ENCODE results near the gene AMN1. TPM values are rescaled to one million over a fixed set of nuclear protein-coding genes. Genes with fewer than 3 reads are reported as not detected.

AMN1 gene
- total RNA-seq, 1 experiment from 2014 or later = 9.6 TPM

DNA sequence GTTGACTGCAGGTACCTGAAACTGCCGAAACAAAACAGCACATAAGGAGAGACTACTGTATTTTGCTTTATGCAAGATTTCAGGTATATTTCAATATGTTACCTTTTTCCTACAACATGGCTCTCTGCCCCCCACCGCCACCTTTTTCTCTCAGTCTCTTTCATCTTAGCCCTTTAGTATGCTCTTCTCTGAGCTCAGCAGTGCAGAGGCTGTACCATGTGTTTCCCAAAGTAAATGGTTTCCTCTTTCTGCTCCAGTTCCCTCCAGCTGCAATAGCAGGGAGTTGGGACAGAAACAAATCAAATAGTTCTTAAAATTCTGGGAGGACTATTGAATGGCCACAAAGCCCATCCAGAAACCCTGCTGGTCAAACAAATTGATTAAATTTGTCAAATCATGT, 4.3 kb downstream of the AMN1 start:
- H3K27ac Mint-ChIP-seq = no peak overlapping the region

More for the DNA sequence above, 4.3 kb downstream of the AMN1 start:
- no peak overlapping the region for H2BK5ac ChIP-seq (ENCODE audit: insufficient read length, low read length)
- TF ChIP-seq, protein P1, sequence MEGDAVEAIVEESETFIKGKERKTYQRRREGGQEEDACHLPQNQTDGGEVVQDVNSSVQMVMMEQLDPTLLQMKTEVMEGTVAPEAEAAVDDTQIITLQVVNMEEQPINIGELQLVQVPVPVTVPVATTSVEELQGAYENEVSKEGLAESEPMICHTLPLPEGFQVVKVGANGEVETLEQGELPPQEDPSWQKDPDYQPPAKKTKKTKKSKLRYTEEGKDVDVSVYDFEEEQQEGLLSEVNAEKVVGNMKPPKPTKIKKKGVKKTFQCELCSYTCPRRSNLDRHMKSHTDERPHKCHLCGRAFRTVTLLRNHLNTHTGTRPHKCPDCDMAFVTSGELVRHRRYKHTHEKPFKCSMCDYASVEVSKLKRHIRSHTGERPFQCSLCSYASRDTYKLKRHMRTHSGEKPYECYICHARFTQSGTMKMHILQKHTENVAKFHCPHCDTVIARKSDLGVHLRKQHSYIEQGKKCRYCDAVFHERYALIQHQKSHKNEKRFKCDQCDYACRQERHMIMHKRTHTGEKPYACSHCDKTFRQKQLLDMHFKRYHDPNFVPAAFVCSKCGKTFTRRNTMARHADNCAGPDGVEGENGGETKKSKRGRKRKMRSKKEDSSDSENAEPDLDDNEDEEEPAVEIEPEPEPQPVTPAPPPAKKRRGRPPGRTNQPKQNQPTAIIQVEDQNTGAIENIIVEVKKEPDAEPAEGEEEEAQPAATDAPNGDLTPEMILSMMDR (conservative IDR thresholded peaks at IDR 0.05) = no peak
- no peak overlapping the region for H3T11ph ChIP-seq (ENCODE audit: low read length)
- no peak overlapping the region for H2BK120ac ChIP-seq (ENCODE audit: low read depth, low read length, poor library complexity, severe bottlenecking)
- no peak overlapping the region for H2BK12ac ChIP-seq (ENCODE audit: insufficient read length, low read depth, low read length)
- no peak overlapping the region for H3K23ac ChIP-seq (ENCODE audit: insufficient read length, low read depth, low read length)
- H3K4me3 Mint-ChIP-seq = no peak overlapping the region
- no peak overlapping the region for H4K5ac ChIP-seq (ENCODE audit: insufficient read length, low read depth, low read length)
- H4K8ac ChIP-seq (replicated peaks; ENCODE audit: insufficient read length, low read depth, low read length) = no peak overlapping the region
- no peaks in the 10 kb centered on the region; the same call in 1 of the 2 replicates for H3K4me1 ChIP-seq (ENCODE audit: insufficient read depth, low read length)
- no CpG with 5 or more reads among the region's 2 CpGs for WGBS (ENCODE audit: extremely low coverage, insufficient read length, low lambda C conversion rate)
- H3K27me3 Mint-ChIP-seq (ENCODE audit: low read depth) = no peaks in the 10 kb centered on the region
- no peaks in the 10 kb centered on the region for H4K20me1 ChIP-seq (ENCODE audit: control insufficient read depth, insufficient read depth, insufficient read length)
- H3K14ac ChIP-seq (ENCODE audit: insufficient read depth, low read length) = no peak overlapping the region
- no peak overlapping the region for H3K18ac ChIP-seq (ENCODE audit: insufficient read length, low read depth, low read length)
- H3K56ac ChIP-seq (ENCODE audit: insufficient read length, low read depth, low read length) = no peak overlapping the region
- no peak overlapping the region for H2BK15ac ChIP-seq (ENCODE audit: low read depth, low read length)
- H2BK20ac ChIP-seq (ENCODE audit: low read depth, low read length, poor library complexity, severe bottlenecking) = no peak overlapping the region
- no peak overlapping the region for H4K91ac ChIP-seq (ENCODE audit: insufficient read length, low read depth, low read length)
- peaks cover 0 to 3% (median 2%) of the 10 kb centered on the region in 3 experiments; a peak in 2 of 7 replicates for H3K36me3 Mint-ChIP-seq (ENCODE audit: insufficient read depth in 1 of 3, low read depth in 3 of 3)
- no peak for DNase-seq
- no peaks in the 10 kb centered on the region for H3K79me2 ChIP-seq (ENCODE audit: insufficient read depth, low read length)
- H3K4ac ChIP-seq (ENCODE audit: low read depth, low read length) = no peak overlapping the region
- H3K9ac ChIP-seq (ENCODE audit: extremely low read depth, insufficient read length, low read length) = no peak overlapping the region
- no peak overlapping the region for H2AFZ ChIP-seq (ENCODE audit: low read length)
- H3K23me2 ChIP-seq (ENCODE audit: insufficient read length, low read depth, low read length, poor library complexity, severe bottlenecking) = peaks cover 3% of the 10 kb centered on the region
- H3K27me3 ChIP-seq (ENCODE audit: insufficient read depth, low read length) = no peaks in the 10 kb centered on the region
- peaks cover 22 to 23% of the 10 kb centered on the region in 2 experiments for H3K4me1 Mint-ChIP-seq
- H2AK5ac ChIP-seq (ENCODE audit: insufficient read length, low read length) = no peak overlapping the region
- no peaks in the 10 kb centered on the region for H3K9me3 ChIP-seq (ENCODE audit: control insufficient read depth, low read depth, low read length)
- H3K79me1 ChIP-seq (ENCODE audit: insufficient read depth, low read depth, low read length, poor library complexity, severe bottlenecking) = no peaks in the 10 kb centered on the region
- H3K27ac ChIP-seq (ENCODE audit: insufficient read length, low read depth, low read length) = no peak overlapping the region
- H3K9me3 Mint-ChIP-seq = no peaks in the 10 kb centered on the region
- no peak overlapping the region for H3K4me2 ChIP-seq (ENCODE audit: insufficient read depth, insufficient read length, low read length)

Measured in H9 (cell line).